GM18526 (cell line): ENCODE results near the gene LIPE.

Experiments
- POLR2A ChIP-seq: IDR thresholded peaks from 3 replicates; pipeline ENCODE4 v1.6.1; 2011; ENCODE audit not compliant: insufficient read length; ENCODE audit errors: extremely low read depth

The LIPE gene

GRCh38 chr19:42424345-42424707 is 2.9 kb downstream of the LIPE start:
- no peak for TF ChIP-seq POLR2A

- TF ChIP-seq POLR2A = peak; percentile 43
Observed at GRCh38 chr19:42423462-42424344, 3.5 kb downstream of the LIPE start.

GRCh38 chr19:42422901-42423461 is 4.2 kb downstream of the LIPE start:
- no peak for TF ChIP-seq POLR2A

- no peak for TF ChIP-seq POLR2A
Observed at GRCh38 chr19:42422092-42422900, 4.9 kb downstream of the LIPE start.

GRCh38 chr19:42421591-42422031 is 5.6 kb downstream of the LIPE start:
- no peak for TF ChIP-seq POLR2A

- TF ChIP-seq POLR2A = no peak
Observed at GRCh38 chr19:42421101-42421500, 6.1 kb downstream of the LIPE start.

GRCh38 chr19:42420055-42420544 is 7.1 kb downstream of the LIPE start:
- no peak for TF ChIP-seq POLR2A

- TF ChIP-seq POLR2A = no peak
Observed at GRCh38 chr19:42419309-42419708, 7.9 kb downstream of the LIPE start.

- no peak for TF ChIP-seq POLR2A
Observed at GRCh38 chr19:42412661-42413076, 14.5 kb downstream of the LIPE start.

GRCh38 chr19:42412227-42412626 is 15.0 kb downstream of the LIPE start:
- no peak for TF ChIP-seq POLR2A

- no peak for TF ChIP-seq POLR2A
Observed at GRCh38 chr19:42411581-42412178, 15.5 kb downstream of the LIPE start.

GRCh38 chr19:42410371-42410770 is 16.8 kb downstream of the LIPE start:
- no peak for TF ChIP-seq POLR2A

GRCh38 chr19:42409477-42409876 is 17.7 kb downstream of the LIPE start:
- TF ChIP-seq POLR2A = no peak

GRCh38 chr19:42407816-42408175 is 19.4 kb downstream of the LIPE start:
- no peak for TF ChIP-seq POLR2A

- TF ChIP-seq POLR2A = no peak
Observed at GRCh38 chr19:42407085-42407815, 19.9 kb downstream of the LIPE start.
